ENCODE data around the gene UBTF. TPM values are rescaled to one million over a fixed set of nuclear protein-coding genes. Genes with fewer than 3 reads are reported as not detected.

Gene UBTF
- total RNA-seq, 2 experiments from 2014 or later, result 148 to 158 TPM

DNA sequence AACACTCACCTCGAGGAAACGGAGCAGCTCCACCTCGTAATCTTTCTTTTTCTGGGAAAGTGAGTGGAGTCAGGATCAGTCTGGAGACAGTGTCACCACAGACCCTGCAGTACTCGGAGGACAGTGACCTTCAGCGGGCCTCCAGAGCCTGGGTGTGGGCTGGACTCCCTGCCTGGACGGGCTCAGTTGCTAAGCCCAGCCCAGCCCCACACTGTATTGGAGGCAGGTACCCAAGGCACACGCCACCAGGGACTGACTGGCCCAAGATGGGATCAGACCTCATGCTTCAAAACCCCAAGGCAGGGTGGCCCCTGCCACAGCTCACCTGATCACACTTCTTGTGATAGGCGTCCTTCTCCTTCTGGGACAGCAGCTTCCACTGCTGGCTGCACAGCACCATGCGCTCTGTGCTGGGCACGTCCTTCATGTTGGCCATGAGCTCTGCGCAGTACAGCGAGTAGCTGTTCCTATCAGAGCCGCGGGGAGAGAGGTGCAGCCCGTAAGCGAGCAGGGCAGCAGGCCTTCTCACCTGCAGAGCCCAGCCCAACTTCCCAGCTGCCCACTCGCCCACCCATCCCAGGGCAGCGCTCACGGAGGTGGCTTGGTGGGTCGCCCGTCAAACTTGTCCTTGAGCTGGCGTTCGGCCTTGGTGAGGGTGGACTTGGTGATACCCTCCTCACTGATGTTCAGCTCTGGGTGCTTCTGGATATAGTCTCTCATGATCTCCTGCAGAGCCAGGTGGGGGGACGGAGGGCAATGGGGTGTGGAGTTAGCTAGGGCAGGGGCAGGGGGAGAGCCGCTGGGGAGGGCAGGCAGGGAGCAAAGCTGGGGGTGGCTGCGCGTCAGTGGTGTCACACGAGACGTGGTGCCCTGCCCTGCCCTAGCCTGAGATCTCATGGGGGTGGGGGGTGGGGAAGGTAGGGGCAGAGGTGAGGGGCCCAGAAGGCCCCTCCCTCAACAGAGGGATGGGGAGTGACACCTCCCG is 7.9 kb downstream of the UBTF start:
- Histone ChIP-seq H3K36me3 (ENCODE audit: insufficient read depth, low read length) (peaks cover 89% of the 10 kb centered on the region), H3K9me3 (ENCODE audit: control insufficient read depth in 1 of 2, insufficient read depth in 1 of 2, low read length in 2 of 2) (no peaks in the 10 kb centered on the region), H3K27me3 (ENCODE audit: control insufficient read depth in 1 of 2, insufficient read depth in 2 of 2, low read length in 2 of 2) (no peaks in the 10 kb centered on the region), H3K4me3 (ENCODE audit: low read length) (no peak overlapping the region), H3K4me1 (ENCODE audit: insufficient read depth, low read length) (peaks cover 84% of the 10 kb centered on the region), H3K27ac (ENCODE audit: low read depth in 1 of 2, low read length in 2 of 2) (peak overlapping the region in 1 of 2 donors; percentile 53)
- Mint-ChIP-seq H3K4me1 (ENCODE audit: low read depth) (peaks cover 47% of the 10 kb centered on the region), H3K4me3 (no peak overlapping the region), H3K27ac (peak overlapping the region; percentile 49), H3K36me3 (ENCODE audit: low read depth) (peaks cover 78% of the 10 kb centered on the region), H3K27me3 (no peaks in the 10 kb centered on the region), H3K9me3 (no peaks in the 10 kb centered on the region)
- ChIA-PET CTCF (interaction anchor here (1.4 to 3.3 kb wide), 6 partner anchors 11 to 142 kb away, joined by 9 to 37 read pairs (median 19); partner anchors contain the start of genes ATXN7L3, GRN and TMUB2), POLR2A (interaction anchor here (0.6 to 4.9 kb wide), 9 partner anchors 9 to 154 kb away, joined by 3 to 84 read pairs (median 4); partner anchors contain the start of genes TMUB2 and UBTF)
- intact Hi-C loops (cut with DNase I, micrococcal nuclease), result no loop called here
- DNase-seq (peak in 2 of 14 experiments; percentile 5 to 32), ATAC-seq (ENCODE audit: poor library complexity) (no peak)
- TF ChIP-seq, protein P1, sequence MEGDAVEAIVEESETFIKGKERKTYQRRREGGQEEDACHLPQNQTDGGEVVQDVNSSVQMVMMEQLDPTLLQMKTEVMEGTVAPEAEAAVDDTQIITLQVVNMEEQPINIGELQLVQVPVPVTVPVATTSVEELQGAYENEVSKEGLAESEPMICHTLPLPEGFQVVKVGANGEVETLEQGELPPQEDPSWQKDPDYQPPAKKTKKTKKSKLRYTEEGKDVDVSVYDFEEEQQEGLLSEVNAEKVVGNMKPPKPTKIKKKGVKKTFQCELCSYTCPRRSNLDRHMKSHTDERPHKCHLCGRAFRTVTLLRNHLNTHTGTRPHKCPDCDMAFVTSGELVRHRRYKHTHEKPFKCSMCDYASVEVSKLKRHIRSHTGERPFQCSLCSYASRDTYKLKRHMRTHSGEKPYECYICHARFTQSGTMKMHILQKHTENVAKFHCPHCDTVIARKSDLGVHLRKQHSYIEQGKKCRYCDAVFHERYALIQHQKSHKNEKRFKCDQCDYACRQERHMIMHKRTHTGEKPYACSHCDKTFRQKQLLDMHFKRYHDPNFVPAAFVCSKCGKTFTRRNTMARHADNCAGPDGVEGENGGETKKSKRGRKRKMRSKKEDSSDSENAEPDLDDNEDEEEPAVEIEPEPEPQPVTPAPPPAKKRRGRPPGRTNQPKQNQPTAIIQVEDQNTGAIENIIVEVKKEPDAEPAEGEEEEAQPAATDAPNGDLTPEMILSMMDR (IDR thresholded peaks at IDR 0.05), result no peak

DNA sequence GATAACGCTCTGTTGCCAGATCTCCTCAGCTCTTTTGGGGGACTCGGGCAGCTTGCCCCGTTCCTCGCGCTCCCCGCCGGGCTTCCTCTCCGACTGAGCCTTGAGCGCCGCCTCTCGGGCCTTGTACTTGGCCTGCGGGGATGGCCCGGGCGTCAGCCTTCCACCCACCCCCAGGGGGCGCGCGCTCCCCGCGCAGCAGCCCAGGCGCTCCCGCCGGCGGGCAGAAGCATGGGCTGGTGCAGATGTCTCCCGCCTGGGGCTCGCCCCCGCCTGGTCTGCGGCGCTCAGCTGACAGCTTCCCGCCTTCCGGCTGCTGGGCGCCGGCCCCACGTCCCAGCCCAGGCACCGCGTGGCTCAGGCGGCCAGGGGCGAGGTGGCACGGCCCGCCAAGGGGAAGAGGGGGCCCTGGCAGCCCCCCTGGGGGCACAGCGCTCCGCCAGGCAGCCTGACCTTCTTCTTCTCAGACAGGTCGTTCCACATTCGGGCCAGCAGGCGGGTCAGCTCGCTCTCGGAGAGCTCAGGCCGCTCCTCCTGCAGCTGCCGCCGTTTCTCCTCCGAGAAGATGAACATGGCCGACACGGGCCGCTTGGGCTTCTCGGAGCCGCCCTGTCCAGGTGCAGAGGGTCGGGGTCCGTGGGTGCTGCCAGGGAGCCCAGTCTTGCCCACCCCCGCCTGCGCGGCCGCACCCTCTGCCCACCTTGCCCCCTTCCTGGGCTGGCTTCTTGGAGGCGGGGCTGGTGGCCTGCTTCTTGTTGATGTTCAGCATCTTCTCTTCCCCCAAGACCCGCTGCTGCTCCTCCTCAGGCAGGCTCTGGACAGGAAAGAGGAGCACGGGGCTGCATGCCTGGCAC is 8.9 kb downstream of the UBTF start:
- POLR2A ChIA-PET, result interaction anchor here (0.5 to 4.9 kb wide), 13 partner anchors 10 to 334 kb away, joined by 3 to 84 read pairs (median 12); partner anchors contain the start of genes ATXN7L3, GRN, HDAC5 and SLC25A39
- Mint-ChIP-seq H3K27ac (peak overlapping the region; percentile 59), H3K27me3 (no peaks in the 10 kb centered on the region)

More for the DNA sequence above, 8.9 kb downstream of the UBTF start:
- no peaks in the 10 kb centered on the region for H3K27me3 ChIP-seq (ENCODE audit: control insufficient read depth in 1 of 2, insufficient read depth in 2 of 2, low read length in 2 of 2)
- peaks cover 41% of the 10 kb centered on the region for H3K4me1 Mint-ChIP-seq (ENCODE audit: low read depth)
- no peaks in the 10 kb centered on the region for H3K9me3 Mint-ChIP-seq
- intact Hi-C loops (cut with DNase I, micrococcal nuclease), result loop anchor here (1.0 kb wide), 4 partner anchors 8 to 140 kb away; partner anchors contain the start of gene GRN (in 1 of the 2)
- no peak overlapping the region for H3K4me3 ChIP-seq (ENCODE audit: low read length)
- CTCF ChIA-PET, result interaction anchor here (0.6 to 3.3 kb wide), 35 partner anchors 8 to 853 kb away, joined by 3 to 37 read pairs (median 4); partner anchors contain the start of genes ATXN7L3, GRN, HDAC5 and HROB
- TF ChIP-seq, protein P1 (IDR thresholded peaks at IDR 0.05), result peak; percentile 98
- DNase-seq (peak; percentile 83 to 96 (median 90)), ATAC-seq (ENCODE audit: poor library complexity) (peak; percentile 97)
- peaks cover 78% of the 10 kb centered on the region for H3K36me3 Mint-ChIP-seq (ENCODE audit: low read depth)
- peaks cover 73% of the 10 kb centered on the region for H3K4me1 ChIP-seq (ENCODE audit: insufficient read depth, low read length)
- peak overlapping the region; percentile 65 for H3K4me3 Mint-ChIP-seq
- no peaks in the 10 kb centered on the region for H3K9me3 ChIP-seq (ENCODE audit: control insufficient read depth in 1 of 2, insufficient read depth in 1 of 2, low read length in 2 of 2)
- H3K27ac ChIP-seq (ENCODE audit: low read depth in 1 of 2, low read length in 2 of 2), result peak overlapping the region; percentile 32 to 53
- peaks cover 83% of the 10 kb centered on the region for H3K36me3 ChIP-seq (ENCODE audit: insufficient read depth, low read length)

All from CD4-positive, alpha-beta T cell (primary cell).